Brain microvascular endothelial cell (primary cell): ENCODE data around the gene HS6ST2.
"Not testable (repeated sequence)": the region's sequence is repeated elsewhere in the genome, so short reads cannot be mapped to it uniquely, and the experiment has no call there.

ENCODE experiments used
- DNase-seq: peaks from one replicate; pipeline ENCODE4 v3.0.0-alpha.2; 2020
- H3K27ac ChIP-seq: fragments of 250-450 bp; sonication (Bioruptor Pico); 2 replicates; pipeline ENCODE4 v1.5.1; 2020; ENCODE audit warnings: mild to moderate bottlenecking, moderate library complexity
- H3K27me3 ChIP-seq: fragments of 250-450 bp; sonication (Bioruptor Pico); replicated peaks from 2 replicates; pipeline ENCODE4 v1.5.1; 2020; ENCODE audit warnings: mild to moderate bottlenecking
- H3K36me3 ChIP-seq: fragments of 250-450 bp; sonication (Bioruptor Pico); replicated peaks from 2 replicates; pipeline ENCODE4 v1.5.1; 2020; ENCODE audit warnings: mild to moderate bottlenecking
- H3K4me3 ChIP-seq: 2 replicates; pipeline ENCODE4 v1.5.1; 2011; ENCODE audit warnings: low read depth, mild to moderate bottlenecking, control low read depth, low read length, moderate library complexity
- CTCF ChIP-seq: IDR thresholded peaks from 2 replicates; pipeline ENCODE4 v1.5.1; 2011; ENCODE audit warnings: low read depth, mild to moderate bottlenecking, moderate library complexity, low read length, control low read depth, inconsistent platforms; ENCODE audit errors: missing control alignments
- in situ Hi-C: cut with HindIII; loops from 2 replicates; pipeline ENCODE4 v1.10.0; 2017; ENCODE audit warnings: low sequenced_read_pairs, low pct_ligation_motif_present

Gene HS6ST2

GRCh38 chrX:132887569-132887968 lies 70.9 kb downstream of the HS6ST2 start:
- H3K4me3 ChIP-seq: no peak overlapping the region
- no peaks in the 10 kb centered on the region for H3K36me3 ChIP-seq
- in situ Hi-C loops: no loop called here
- no peak for TF ChIP-seq CTCF
- H3K27ac ChIP-seq: no peak overlapping the region
- DNase-seq: no peak
- no peaks in the 10 kb centered on the region for H3K27me3 ChIP-seq

GRCh38 chrX:132883358-132883915 lies 75.0 kb downstream of the HS6ST2 start:
- Histone ChIP-seq H3K27ac (no peak overlapping the region), H3K4me3 (no peak overlapping the region), H3K27me3 (no peaks in the 10 kb centered on the region), H3K36me3 (no peaks in the 10 kb centered on the region)
- TF ChIP-seq CTCF: no peak
- no peak for DNase-seq
- in situ Hi-C loops: no loop called here

- in situ Hi-C loops, H3K4me3 ChIP-seq, H3K36me3 ChIP-seq, DNase-seq, H3K27ac ChIP-seq, H3K27me3 ChIP-seq: not testable (repeated sequence)
Measured at GRCh38 chrX:132880753-132881152, 77.7 kb downstream of the HS6ST2 start.

GRCh38 chrX:132877954-132878536 lies 80.4 kb downstream of the HS6ST2 start:
- Histone ChIP-seq H3K4me3 (no peak overlapping the region), H3K27ac (no peak overlapping the region), H3K36me3 (no peaks in the 10 kb centered on the region), H3K27me3 (no peaks in the 10 kb centered on the region)
- in situ Hi-C loops: no loop called here
- DNase-seq: no peak
- no peak for TF ChIP-seq CTCF

- Histone ChIP-seq H3K27me3 (no peaks in the 10 kb centered on the region), H3K36me3 (no peaks in the 10 kb centered on the region), H3K27ac (no peak overlapping the region), H3K4me3 (no peak overlapping the region)
- DNase-seq: no peak
- in situ Hi-C loops: no loop called here
- TF ChIP-seq CTCF: no peak
Measured at GRCh38 chrX:132876523-132877338, 81.7 kb downstream of the HS6ST2 start.

GRCh38 chrX:132875650-132876522 lies 82.5 kb downstream of the HS6ST2 start:
- TF ChIP-seq CTCF: no peak
- in situ Hi-C loops: no loop called here
- DNase-seq: no peak
- Histone ChIP-seq H3K4me3 (no peak overlapping the region), H3K27me3 (no peaks in the 10 kb centered on the region), H3K27ac (no peak overlapping the region), H3K36me3 (no peaks in the 10 kb centered on the region)
